H1 (cell line): ENCODE measurements around the gene SUSD6. TPM values are rescaled to one million over a fixed set of nuclear protein-coding genes. Genes with fewer than 3 reads are reported as not detected.

Experiments used
- CTCF ChIA-PET: fragments of 300-600 bp; sonication (Branson Sonifier 250); formaldehyde crosslinking; loops from one replicate; lab custom pipeline; 2021; ENCODE audit not compliant: partially characterized antibody; lab: Charles Lee
- POLR2A ChIA-PET: fragments of 300-600 bp; sonication (Branson Sonifier 250); formaldehyde crosslinking; loops from one replicate; lab custom pipeline; 2021; ENCODE audit warnings: inconsistent platforms; ENCODE audit not compliant: partially characterized antibody; lab: Charles Lee
- DNase-seq, 2 experiments: peaks; one replicate each; pipeline versions ENCODE4 v3.0.0 to v3.0.0-alpha.2; 2010 to 2022; ENCODE audit warnings: low spot score in 2 of 2, low read depth in 1 of 2, mixed read lengths in 1 of 2
- FAIRE-seq: peaks from 2 replicates; lab custom pipeline; 2011; peaks lifted over from hg19 to GRCh38; lab: Jason Lieb, UNC
- H2AFZ ChIP-seq: 2 replicates; pipeline ENCODE4 v1.8.1; 2012; ENCODE audit warnings: low read length, inconsistent platforms
- H2AK5ac ChIP-seq: 2 replicates; pipeline ENCODE4 v1.6.1; 2013; ENCODE audit warnings: low read depth, low read length
- H2BK120ac ChIP-seq: replicated peaks from 2 replicates; pipeline ENCODE3; 2013; ENCODE audit warnings: low read depth, low read length, inconsistent platforms
- H2BK12ac ChIP-seq: 2 replicates; pipeline ENCODE4 v1.6.1; 2013; ENCODE audit warnings: low read depth, low read length
- H2BK15ac ChIP-seq: 2 replicates; pipeline ENCODE4 v1.6.1; 2013; ENCODE audit warnings: low read length
- H2BK20ac ChIP-seq: 2 replicates; pipeline ENCODE4 v1.6.1; 2013; ENCODE audit warnings: low read length
- H2BK5ac ChIP-seq: 2 replicates; pipeline ENCODE4 v1.6.1; 2013; ENCODE audit warnings: low read depth, low read length
- H3K14ac ChIP-seq: 2 replicates; pipeline ENCODE4 v1.6.1; 2013; ENCODE audit warnings: inconsistent platforms; ENCODE audit not compliant: insufficient read length
- H3K18ac ChIP-seq: 2 replicates; pipeline ENCODE4 v1.6.1; 2013; ENCODE audit warnings: low read length; ENCODE audit errors: extremely low read depth
- H3K23ac ChIP-seq: 2 replicates; pipeline ENCODE4 v1.6.1; 2013; ENCODE audit warnings: inconsistent platforms; ENCODE audit not compliant: insufficient read length
- H3K23me2 ChIP-seq: 2 replicates; pipeline ENCODE4 v1.6.1; 2013; ENCODE audit warnings: low read depth, low read length
- H3K27ac ChIP-seq: 2 replicates; pipeline ENCODE4 v1.6.1; 2011; ENCODE audit warnings: low read depth, low read length, inconsistent platforms
- H3K27me3 ChIP-seq, 4 experiments: replicated peaks in 1 of 4; 1 replicate in 1 of 4; 2 replicates in 3 of 4; pipeline versions ENCODE4 v1.6.1 to v1.8.1; 2011 to 2013; ENCODE audit warnings: low read length in 3 of 4, mild to moderate bottlenecking in 3 of 4, inconsistent platforms in 2 of 4, mixed read lengths in 2 of 4, moderate library complexity in 1 of 4; ENCODE audit not compliant: control insufficient read depth in 3 of 4, insufficient read depth in 3 of 4; ENCODE audit errors: extremely low read depth in 1 of 4
- H3K36me3 ChIP-seq, 4 experiments: 2 replicates each; pipeline versions ENCODE4 v1.6.1 to v1.8.1; 2011 to 2013; ENCODE audit warnings: mild to moderate bottlenecking in 4 of 4, low read length in 3 of 4, moderate library complexity in 2 of 4, control low read depth in 1 of 4, inconsistent platforms in 1 of 4; ENCODE audit not compliant: insufficient read depth in 4 of 4, control insufficient read depth in 2 of 4
- H3K4ac ChIP-seq: replicated peaks from 2 replicates; pipeline ENCODE3; 2013; ENCODE audit warnings: low read length, low read depth, mixed read lengths, inconsistent platforms; ENCODE audit not compliant: insufficient read length
- H3K4me1 ChIP-seq, 4 experiments: replicated peaks in 1 of 4; 1 replicate in 1 of 4; 2 replicates in 3 of 4; pipeline versions ENCODE4 v1.6.1 to v1.8.1; 2011 to 2013; ENCODE audit warnings: low read length in 3 of 4, inconsistent platforms in 2 of 4, mixed read lengths in 1 of 4; ENCODE audit not compliant: insufficient read depth in 4 of 4, control insufficient read depth in 3 of 4
- H3K4me2 ChIP-seq, 2 experiments: 2 replicates each; pipeline versions ENCODE4 v1.6.1 to v1.8.1; 2011 to 2013; ENCODE audit warnings: low read depth in 2 of 2, low read length in 2 of 2, control low read depth in 1 of 2, inconsistent platforms in 1 of 2, mild to moderate bottlenecking in 1 of 2; ENCODE audit not compliant: insufficient read depth in 1 of 2
- H3K4me3 ChIP-seq, 4 experiments: fragments of 200-600, 300-600 bp in 1 of 4; sonication (generic), shearing (Covaris generic), sonication (Bioruptor Twin) in 1 of 4; 2 replicates each; pipeline versions ENCODE4 v1.5.1 to v1.8.1; 2011 to 2016; ENCODE audit warnings: low read length in 4 of 4, low read depth in 3 of 4, control low read depth in 2 of 4, inconsistent platforms in 2 of 4, mild to moderate bottlenecking in 2 of 4, mixed read lengths in 1 of 4, moderate library complexity in 1 of 4; ENCODE audit not compliant: insufficient read depth in 2 of 4; ENCODE audit errors: extremely low read depth in 1 of 4
- H3K56ac ChIP-seq: replicated peaks from 2 replicates; pipeline ENCODE3; 2013; ENCODE audit warnings: low read depth, mild to moderate bottlenecking, mixed read lengths, low read length, inconsistent platforms; ENCODE audit not compliant: insufficient read length
- H3K79me1 ChIP-seq: 2 replicates; pipeline ENCODE4 v1.6.1; 2013; ENCODE audit warnings: low read depth, low read length, control low read depth
- H3K79me2 ChIP-seq, 2 experiments: 2 replicates each; pipeline versions ENCODE4 v1.6.1 to v1.8.1; 2012 to 2013; ENCODE audit warnings: low read length in 2 of 2, mild to moderate bottlenecking in 2 of 2, inconsistent platforms in 1 of 2; ENCODE audit not compliant: insufficient read depth in 2 of 2, control insufficient read depth in 1 of 2
- H3K9ac ChIP-seq, 4 experiments: replicated peaks in 1 of 4; 1 replicate in 1 of 4; 2 replicates in 3 of 4; pipeline versions ENCODE4 v1.6.1 to v1.8.1; 2011 to 2013; ENCODE audit warnings: low read depth in 3 of 4, low read length in 3 of 4, control low read depth in 2 of 4, mild to moderate bottlenecking in 2 of 4, moderate library complexity in 2 of 4, inconsistent platforms in 1 of 4; ENCODE audit errors: extremely low read depth in 1 of 4
- H3K9me3 ChIP-seq, 2 experiments: 2 replicates each; pipeline versions ENCODE4 v1.6.1 to v1.8.1; 2012 to 2013; ENCODE audit warnings: mild to moderate bottlenecking in 2 of 2, moderate library complexity in 2 of 2, control low read depth in 1 of 2, inconsistent platforms in 1 of 2, low read depth in 1 of 2, low read length in 1 of 2, mixed read lengths in 1 of 2; ENCODE audit not compliant: insufficient read depth in 2 of 2
- H4K20me1 ChIP-seq, 2 experiments: replicated peaks in 1 of 2; 2 replicates each; pipeline versions ENCODE3 to v1.8.1; 2011 to 2013; ENCODE audit warnings: inconsistent platforms in 2 of 2, low read length in 2 of 2, mild to moderate bottlenecking in 1 of 2; ENCODE audit not compliant: insufficient read depth in 2 of 2, control insufficient read depth in 1 of 2
- H4K5ac ChIP-seq: 2 replicates; pipeline ENCODE4 v1.6.1; 2013; ENCODE audit warnings: low read length, low read depth, mixed read lengths, inconsistent platforms; ENCODE audit not compliant: insufficient read length
- H4K8ac ChIP-seq: 2 replicates; pipeline ENCODE4 v1.8.0; 2013; ENCODE audit warnings: mild to moderate bottlenecking, moderate library complexity, low read length, inconsistent platforms; ENCODE audit not compliant: insufficient read depth; ENCODE audit errors: extremely low read depth
- H4K91ac ChIP-seq: replicated peaks from 2 replicates; pipeline ENCODE3; 2013; ENCODE audit warnings: low read length, mixed read lengths, inconsistent platforms; ENCODE audit not compliant: insufficient read length
- RBBP5 ChIP-seq: IDR thresholded peaks from 2 replicates; pipeline ENCODE4 v1.7.1; 2012; ENCODE audit warnings: low read depth, mild to moderate bottlenecking, inconsistent platforms, low read length, moderate library complexity, borderline replicate concordance
- WGBS, 2 experiments: shearing (Covaris generic) in 1 of 2; methylation state at CpG; one replicate each; pipeline versions ENCODE4 v1.1.6 to v1.1.7; 2013 to 2015; ENCODE audit warnings: low lambda C conversion rate in 2 of 2, mixed read lengths in 2 of 2, inconsistent platforms in 1 of 2, low coverage in 1 of 2, missing lambda C conversion rate in 1 of 2; ENCODE audit not compliant: insufficient replicate concordance in 2 of 2, insufficient coverage in 1 of 2, insufficient read length in 1 of 2; ENCODE audit errors: extremely low coverage in 1 of 2, missing lambda C conversion rate in 1 of 2; 5-methylcytosine and 5-hydroxymethylcytosine counted together
- polyA plus RNA-seq, 7 experiments: library from polyadenylated mRNA; depleted of rRNA in 3 of 7; stranded (reverse) in 5 of 7; unstranded in 2 of 7; fragments of >200 nt in 5 of 7; fragments of 200-250 nt in 2 of 7; gene quantifications; 1 replicate in 5 of 7; 2 replicates in 1 of 7; 4 replicates in 1 of 7; pipeline versions ENCODE4 v1.2.1 to v1.2.3, GENCODE V29; 2011 to 2013; ENCODE audit warnings: missing spikeins in 2 of 7, mixed read lengths in 2 of 7
- total RNA-seq: library from RNA; stranded (reverse); fragmentation: NEBNext Ultra II Directional; extraction: Animal tissue kit (Norgen Biotek cat#: 25700); gene quantifications from 2 replicates; pipeline ENCODE4 v1.2.1, GENCODE V29; 2021

The SUSD6 gene
- total and polyA plus RNA-seq, 2 of the 8 experiments (the other 6 are each of a cell fraction or from before 2014, with no cell fraction given), result 3.0 to 3.8 TPM

DNA sequence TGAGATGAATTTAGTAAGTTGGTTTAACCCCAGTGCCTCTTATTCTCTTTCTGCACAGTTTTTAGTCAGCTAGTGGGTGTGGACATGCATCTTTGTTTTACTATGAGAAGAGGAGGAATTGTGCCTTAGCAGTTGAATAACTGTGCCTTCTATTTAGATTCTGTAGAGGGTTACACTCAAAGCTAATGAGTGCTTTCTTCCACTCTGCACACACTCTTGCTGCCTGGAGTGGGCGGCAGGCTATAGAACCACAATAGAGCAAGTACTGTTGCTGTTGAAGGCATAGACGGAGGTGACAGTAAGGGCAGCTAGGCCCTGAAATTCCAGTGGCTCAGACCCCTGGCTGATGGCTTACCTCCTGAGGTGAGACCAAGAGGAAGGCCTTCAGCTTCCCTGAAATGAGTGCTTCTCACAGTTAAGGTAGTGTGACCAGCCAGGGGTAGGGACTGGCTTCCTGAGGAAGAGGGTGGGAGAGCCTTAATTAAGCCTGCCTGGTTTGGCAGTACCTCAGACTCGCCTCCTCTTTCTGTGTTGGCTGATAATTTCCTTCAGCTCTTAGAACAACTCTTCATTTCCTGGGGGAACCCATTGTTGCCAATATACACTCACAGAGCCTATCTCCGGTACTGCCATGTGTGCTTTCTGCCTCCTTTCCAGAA, 24.7 kb downstream of the SUSD6 start:
- Histone ChIP-seq H3K4me2 (no peak overlapping the region; a peak in 1 of 4 replicates), H4K91ac (no peak overlapping the region), H2BK12ac (peak overlapping the region; percentile 13; the same call in 1 of the 2 replicates), H3K36me3 (no peaks in the 10 kb centered on the region), H2BK5ac (no peak overlapping the region), H3K18ac (peak overlapping the region; percentile 25; the same call in 1 of the 2 replicates), H3K4me3 (no peak overlapping the region), H3K23ac (no peak overlapping the region), H4K5ac (no peak overlapping the region), H3K4me1 (peaks cover 28 to 43% (median 32%) of the 10 kb centered on the region in 4 experiments), H3K27ac (no peak overlapping the region), H3K9ac (no peak overlapping the region), H3K14ac (no peak overlapping the region), H3K23me2 (no peaks in the 10 kb centered on the region), H3K9me3 (peaks cover 0 to 6% of the 10 kb centered on the region in 2 experiments; a peak in 3 of 4 replicates), H4K20me1 (no peaks in the 10 kb centered on the region), H3K27me3 (no peaks in the 10 kb centered on the region), H4K8ac (no peak overlapping the region), H2AFZ (no peak overlapping the region), H3K79me1 (peaks cover 3% of the 10 kb centered on the region; the same call in 1 of the 2 replicates), H2BK120ac (peak overlapping the region; percentile 2), H3K79me2 (no peaks in the 10 kb centered on the region), H2AK5ac (no peak overlapping the region), H3K56ac (no peak overlapping the region), H3K4ac (no peak overlapping the region), H2BK20ac (peak overlapping the region; percentile 24; the same call in 1 of the 2 replicates), H2BK15ac (0 out of 2 replicates have a peak overlapping the region, but pooled peaks have one; percentile 6)
- DNase-seq (no peak), FAIRE-seq (no peak)
- ChIA-PET CTCF (interaction anchor here (0.6 to 3.7 kb wide), 12 partner anchors 13 to 657 kb away, joined by 3 to 14 read pairs (median 3); no protein-coding TSS in a partner anchor), POLR2A (interaction anchor here (0.7 to 0.9 kb wide), 4 partner anchors 18 to 131 kb away, joined by 3 read pairs; partner anchors contain the start of gene SRSF5)
- 83% methylated on average over 3 of the region's 4 CpGs; no CpG with 5 or more reads in 1 of the 2 experiments for WGBS, 2 experiments
- TF ChIP-seq RBBP5, result no peak
